HEK293T (cell line): ENCODE data around the gene MVB12B.

Experiments
- ARNT ChIP-seq: fragments of 450-650 bp; IDR thresholded peaks from 2 replicates; pipeline ENCODE4 v1.6.1; 2017; ENCODE audit warnings: mild to moderate bottlenecking
- SP1 ChIP-seq: fragments of 450-650 bp; IDR thresholded peaks from 2 replicates; pipeline ENCODE4 v1.6.1; 2017
- ZNF384 ChIP-seq: fragments of 450-650 bp; IDR thresholded peaks from 2 replicates; pipeline ENCODE4 v1.6.1; 2016

- no peak for TF ChIP-seq SP1
- TF ChIP-seq ZNF384 = no peak
- no peak for TF ChIP-seq ARNT
These were observed 155.2 kb downstream of the MVB12B start for GRCh38 chr9:126481862-126482261.
